NCI-H128 (cell line): Measurements from ENCODE around the gene TTYH1.
A peak's percentile ranks its signal among the peaks of the same experiment; 100 is the strongest.
"Not testable (repeated sequence)": the region's sequence is repeated elsewhere in the genome, so short reads cannot be mapped to it uniquely, and the experiment has no call there.

Source experiments
- DNase-seq: peaks from one replicate; lab custom pipeline; 2025; ENCODE audit not compliant: unreplicated experiment; lab: John Stamatoyannopoulos, UW

TTYH1 gene

GRCh38 chr19:54436628-54437252, 21.5 kb downstream of the TTYH1 start:
- DNase-seq, result no peak

DNA sequence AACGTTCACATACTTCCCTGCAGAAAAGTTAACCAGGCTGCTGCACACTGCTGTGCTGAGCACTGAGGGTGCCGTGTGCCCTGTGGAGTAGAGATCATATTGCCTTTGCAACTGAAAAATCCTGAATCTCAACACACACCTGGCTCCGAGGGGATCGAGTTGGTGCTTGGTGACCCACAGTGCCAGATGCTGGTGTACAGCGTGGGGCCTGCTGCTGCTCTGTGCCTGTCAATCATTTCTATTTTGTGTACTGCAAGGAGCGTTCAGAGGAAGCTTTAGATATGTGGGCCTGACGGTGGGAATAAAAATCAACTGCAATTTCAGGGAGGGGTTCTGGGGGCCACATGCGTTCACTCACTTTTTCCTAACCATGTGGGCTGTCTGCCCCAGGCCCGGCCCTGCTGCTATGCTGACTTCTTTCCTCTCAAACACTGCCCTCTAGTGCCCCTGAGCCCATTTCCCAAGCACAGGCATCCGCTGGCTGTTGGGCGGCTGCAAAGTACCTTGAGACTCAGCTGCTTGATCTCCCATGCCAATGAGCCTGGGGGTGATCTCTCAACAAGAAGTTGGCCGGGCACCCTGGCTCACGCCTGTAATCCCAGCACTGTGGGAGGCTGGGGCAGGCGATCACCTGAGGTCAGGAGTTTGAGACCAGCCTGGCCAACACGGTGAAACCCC, 24.0 kb downstream of the TTYH1 start:
- DNase-seq, result no peak

DNA sequence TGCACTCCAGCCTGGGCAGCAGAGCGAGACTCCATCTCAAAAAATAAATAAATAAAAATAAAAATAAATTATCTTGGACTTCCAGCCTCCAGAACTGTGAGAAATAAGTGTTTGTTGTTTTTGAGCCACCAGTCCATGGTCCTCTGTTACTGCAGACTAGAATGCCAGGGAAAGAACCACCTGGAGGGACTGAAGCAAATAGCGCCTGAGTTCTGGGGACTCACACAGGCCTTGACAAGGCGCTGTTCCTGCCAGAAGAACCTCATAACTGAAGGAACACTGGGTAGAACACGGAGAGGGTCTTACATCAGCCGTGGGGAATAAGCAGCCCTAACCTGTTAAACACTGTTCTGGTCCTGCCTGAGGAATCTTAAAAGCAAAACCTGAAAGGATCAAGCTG, 25.4 kb downstream of the TTYH1 start:
- no peak for DNase-seq

GRCh38 chr19:54444737-54445136, 29.5 kb downstream of the TTYH1 start:
- no peak for DNase-seq

GRCh38 chr19:54446349-54446748, 31.1 kb downstream of the TTYH1 start:
- not testable (repeated sequence) for DNase-seq

- no peak for DNase-seq
Measured at GRCh38 chr19:54448040-54448773, 32.9 kb downstream of the TTYH1 start.

- DNase-seq, result peak; percentile 87
Measured at GRCh38 chr19:54448774-54449700, 33.8 kb downstream of the TTYH1 start, which contains the start of gene LENG8. Gene LENG8, plus strand, starts transcription at chr19:54449199. Its CDS starts 2,146 bp downstream, at chr19:54451345.

DNA sequence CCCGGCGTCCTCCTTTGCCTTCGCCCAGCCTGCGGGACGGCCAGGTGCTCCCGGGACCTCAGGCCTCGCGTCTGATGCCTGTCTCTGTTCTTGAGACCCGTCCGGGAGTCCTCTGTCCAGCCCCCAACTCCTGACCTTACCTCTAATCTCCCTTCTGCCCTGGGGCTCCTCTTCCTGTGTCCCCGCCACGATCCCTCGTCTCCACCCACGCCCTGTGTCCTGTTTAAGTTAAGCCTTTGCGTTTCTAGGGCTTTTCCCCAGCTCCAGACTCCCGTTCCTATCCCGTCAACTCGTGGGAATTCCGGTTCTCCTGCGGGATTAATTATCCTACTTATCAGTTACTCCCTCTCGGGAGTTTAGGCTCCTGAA, 34.4 kb downstream of the TTYH1 start:
- DNase-seq, result no peak

- DNase-seq, result no peak
Measured at GRCh38 chr19:54451331-54451871, 36.1 kb downstream of the TTYH1 start.

DNA sequence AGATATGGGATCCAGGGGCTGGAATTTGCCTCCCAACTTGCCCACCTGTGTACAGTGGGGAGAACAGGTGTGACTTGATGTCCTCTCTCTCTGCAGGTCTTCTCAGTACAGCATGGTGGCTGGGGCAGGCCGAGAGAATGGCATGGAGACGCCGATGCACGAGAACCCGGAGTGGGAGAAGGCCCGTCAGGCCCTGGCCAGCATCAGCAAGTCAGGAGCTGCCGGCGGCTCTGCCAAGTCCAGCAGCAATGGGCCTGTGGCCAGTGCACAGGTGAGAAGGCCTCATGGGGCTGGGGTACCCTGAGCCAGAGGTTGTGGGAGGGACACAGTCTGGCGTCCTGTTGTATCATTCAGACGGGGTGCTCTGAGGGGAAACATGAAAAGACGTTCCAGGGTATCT, 36.7 kb downstream of the TTYH1 start:
- DNase-seq, result no peak

GRCh38 chr19:54452626-54453025, 37.4 kb downstream of the TTYH1 start:
- no peak for DNase-seq

DNA sequence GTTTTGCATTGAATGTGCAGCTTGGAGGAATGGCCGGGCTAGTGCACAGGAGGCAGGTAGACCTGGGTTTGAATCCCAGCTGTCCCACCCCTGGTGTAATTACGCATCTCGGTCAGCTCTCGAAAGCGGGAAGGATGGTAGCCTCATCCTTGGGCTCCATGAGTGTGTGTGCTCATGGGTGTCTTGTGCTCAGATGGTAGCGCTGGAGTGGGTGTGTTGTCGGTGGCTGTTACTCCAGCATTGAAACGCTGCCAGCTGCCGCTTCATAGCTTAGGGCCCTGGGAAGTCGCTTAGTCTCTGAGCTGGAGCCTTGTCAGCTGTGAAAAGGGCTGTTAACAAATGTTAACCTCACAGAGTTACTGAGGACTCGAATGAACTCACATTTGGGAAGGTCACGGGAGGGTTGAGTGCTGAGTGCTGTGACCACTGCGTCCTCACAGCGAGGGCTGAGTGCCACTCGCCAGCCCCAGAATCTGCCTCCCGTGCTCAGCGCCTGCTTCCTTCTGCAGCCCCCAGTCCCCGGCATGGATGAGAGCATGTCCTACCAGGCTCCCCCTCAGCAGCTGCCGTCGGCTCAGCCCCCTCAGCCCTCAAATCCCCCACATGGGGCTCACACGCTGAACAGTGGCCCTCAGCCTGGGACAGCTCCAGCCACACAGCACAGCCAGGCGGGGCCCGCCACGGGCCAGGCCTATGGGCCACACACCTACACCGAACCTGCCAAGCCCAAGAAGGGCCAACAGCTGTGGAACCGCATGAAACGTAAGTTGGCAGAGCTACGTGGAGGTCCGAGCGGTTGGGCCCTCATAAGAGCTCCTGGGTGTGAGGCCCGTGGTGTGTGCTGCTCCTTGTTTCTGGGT, 38.9 kb downstream of the TTYH1 start:
- DNase-seq, result no peak

DNA sequence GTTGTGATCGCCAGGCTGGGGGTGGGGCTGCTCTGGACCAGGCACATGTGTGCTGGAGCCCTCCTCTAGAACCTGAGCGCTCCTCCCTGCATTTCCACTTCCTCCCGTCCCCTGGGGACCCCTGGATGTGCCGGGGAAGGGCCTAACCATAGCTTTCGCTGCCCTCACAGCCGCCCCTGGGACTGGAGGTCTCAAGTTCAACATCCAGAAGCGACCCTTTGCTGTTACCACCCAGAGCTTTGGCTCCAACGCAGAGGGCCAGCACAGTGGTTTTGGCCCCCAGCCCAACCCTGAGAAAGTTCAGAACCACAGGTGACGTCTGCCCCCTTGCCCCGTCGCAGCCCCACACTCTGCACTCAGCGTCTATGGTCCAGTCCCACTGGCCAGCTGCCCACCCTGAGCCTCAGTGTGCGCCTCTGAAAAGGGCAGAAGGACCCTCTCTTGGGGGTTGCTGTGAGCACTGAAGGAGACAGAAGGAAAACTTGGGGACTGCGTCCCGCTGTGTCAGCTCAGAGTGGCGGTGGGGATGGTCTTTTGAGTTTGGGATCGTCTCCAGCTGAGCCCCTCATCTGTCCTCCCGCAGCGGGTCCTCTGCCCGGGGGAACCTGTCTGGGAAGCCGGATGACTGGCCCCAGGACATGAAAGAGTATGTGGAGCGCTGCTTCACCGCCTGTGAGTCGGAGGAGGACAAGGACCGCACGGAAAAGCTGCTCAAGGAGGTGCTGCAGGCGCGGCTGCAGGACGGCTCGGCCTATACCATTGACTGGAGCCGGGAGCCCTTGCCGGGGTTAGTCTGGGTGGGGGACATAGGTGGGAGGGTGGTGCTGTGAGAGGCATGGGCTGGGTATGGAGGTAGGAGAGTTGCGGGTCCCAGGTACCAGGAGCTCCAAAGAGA, 39.8 kb downstream of the TTYH1 start:
- DNase-seq, result no peak

DNA sequence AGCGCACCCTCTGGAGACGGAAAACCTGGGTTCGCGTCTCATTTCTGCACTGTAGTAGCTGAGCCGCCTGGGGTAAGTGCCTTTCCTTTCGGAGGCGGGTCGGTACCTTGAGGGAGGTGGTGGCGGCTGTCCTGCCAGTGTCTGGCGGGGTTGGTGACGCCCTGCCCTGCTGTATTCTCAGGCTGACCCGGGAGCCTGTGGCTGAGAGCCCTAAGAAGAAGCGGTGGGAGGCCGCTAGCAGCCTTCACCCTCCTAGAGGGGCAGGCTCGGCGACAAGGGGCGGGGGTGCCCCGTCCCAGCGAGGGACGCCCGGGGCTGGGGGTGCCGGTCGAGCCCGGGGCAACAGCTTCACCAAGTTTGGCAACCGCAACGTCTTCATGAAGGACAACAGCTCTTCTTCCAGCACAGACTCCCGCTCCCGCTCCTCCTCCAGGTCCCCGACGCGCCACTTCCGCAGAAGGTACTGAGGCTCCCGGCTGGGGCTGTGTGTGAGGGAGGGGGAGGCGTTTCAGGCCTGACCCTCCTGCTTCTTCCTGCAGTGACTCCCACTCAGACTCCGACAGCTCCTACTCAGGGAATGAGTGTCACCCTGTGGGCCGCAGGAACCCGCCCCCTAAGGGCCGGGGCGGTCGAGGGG, 40.6 kb downstream of the TTYH1 start:
- DNase-seq, result no peak

DNA sequence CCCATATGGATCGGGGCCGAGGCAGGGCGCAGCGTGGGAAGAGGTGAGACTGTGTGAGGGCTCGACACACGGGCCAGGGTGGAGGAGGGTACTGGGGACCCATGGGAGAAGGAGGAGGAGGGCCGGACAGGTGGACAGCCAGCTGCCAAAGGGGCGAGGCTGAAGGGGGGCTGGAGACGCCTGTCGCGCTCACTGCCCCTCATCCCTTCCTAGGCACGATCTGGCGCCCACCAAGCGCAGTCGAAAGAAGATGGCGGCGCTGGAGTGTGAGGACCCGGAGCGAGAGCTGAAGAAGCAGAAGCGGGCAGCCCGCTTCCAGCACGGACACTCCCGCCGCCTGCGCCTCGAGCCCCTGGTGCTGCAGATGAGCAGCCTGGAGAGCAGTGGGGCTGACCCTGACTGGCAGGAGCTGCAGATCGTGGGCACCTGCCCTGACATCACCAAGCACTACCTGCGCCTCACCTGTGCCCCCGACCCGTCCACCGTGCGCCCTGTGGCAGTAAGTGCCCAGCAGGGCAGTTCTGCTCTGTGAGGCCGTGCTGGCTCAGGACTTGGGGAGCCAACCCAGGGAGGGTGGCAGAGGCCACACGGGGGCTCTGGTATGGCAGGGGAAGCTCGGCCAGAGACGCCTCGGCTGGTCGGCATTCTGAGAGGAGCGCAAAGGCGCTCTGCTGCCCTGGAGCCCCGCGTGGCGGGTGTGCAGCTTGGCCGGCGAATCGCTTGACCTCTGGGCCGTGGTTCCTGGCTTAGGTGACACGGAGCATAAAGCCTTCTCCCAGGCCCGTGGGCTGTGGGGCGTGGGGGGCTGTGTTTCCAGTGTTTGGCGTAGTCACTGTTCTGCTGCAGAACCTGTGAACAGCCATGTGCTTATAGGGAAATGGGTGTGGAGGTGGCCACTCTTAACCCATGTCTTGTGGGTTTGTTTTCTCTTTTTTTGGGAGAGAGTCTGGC, 41.4 kb downstream of the TTYH1 start:
- no peak for DNase-seq

GRCh38 chr19:54457773-54458647, 42.7 kb downstream of the TTYH1 start:
- no peak for DNase-seq
